ENCODE measurements around the gene TOR1AIP2. TPM values are rescaled to one million over a fixed set of nuclear protein-coding genes. Genes with fewer than 3 reads are reported as not detected.
A peak's percentile ranks its signal among the peaks of the same experiment; 100 is the strongest.

Gene TOR1AIP2
- polyA plus RNA-seq (2012; rRNA removed) = 12.7 and 20.6 TPM in 2 replicates
- 19.3 and 24.1 TPM in 2 replicates for polyA plus RNA-seq (2012; cell fraction: cytosol; rRNA removed)
- polyA plus RNA-seq (2012; cell fraction: nucleus; rRNA removed) = 9.7 and 18.0 TPM in 2 replicates

DNA sequence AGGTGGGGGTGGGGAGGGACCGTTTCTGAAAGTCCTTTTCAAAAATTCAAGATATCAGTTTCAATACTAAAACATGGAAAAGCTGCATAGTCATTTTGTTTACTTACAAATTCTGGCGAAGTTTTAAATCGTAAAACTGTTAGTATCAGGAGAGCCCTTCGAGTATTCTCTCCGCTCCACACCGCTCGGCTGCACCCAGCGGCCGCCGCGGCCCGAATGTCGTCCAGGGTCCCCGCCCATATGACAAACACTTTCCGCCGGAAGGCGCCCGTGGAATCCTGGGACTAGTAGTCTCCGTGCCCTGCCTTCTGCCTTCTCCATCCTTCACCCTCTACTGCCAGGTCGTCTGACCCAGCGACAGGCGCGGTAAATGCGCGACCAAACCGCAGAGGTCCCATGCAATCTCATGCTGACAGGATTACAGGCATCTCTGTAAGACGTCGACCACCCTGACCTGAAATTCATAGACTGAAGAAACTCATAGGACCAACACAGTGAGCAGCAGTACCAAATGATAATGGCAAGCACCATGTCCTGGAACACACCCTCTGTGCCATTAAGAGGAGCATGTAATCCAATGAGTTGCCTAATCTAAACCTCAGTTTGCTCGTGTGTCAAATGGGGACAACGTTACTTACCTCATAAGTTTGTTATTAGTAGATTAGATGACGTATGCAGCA, at the start of gene TOR1AIP2:
Gene TOR1AIP2 (minus strand): TSS at position 218 of the 680 bp plus-strand sequence. CDS start 25,138 bp downstream, outside the sequence.
- peaks cover 24 to 36% of the 10 kb centered on the region in 2 experiments for H3K36me3 ChIP-seq (replicated peaks in 1 of 2; ENCODE audit: control insufficient read depth in 1 of 2, insufficient read depth in 2 of 2, low read length in 1 of 2)
- H3K9me3 ChIP-seq = no peaks in the 10 kb centered on the region; the same call in 1 of the 2 replicates
- H3K9me2 ChIP-seq = no peaks in the 10 kb centered on the region
- POLR2A ChIA-PET = no interaction called here
- H3K4me2 ChIP-seq = peak within 1 kb of the TSS; percentile 78
- H3K79me2 ChIP-seq (ENCODE audit: insufficient read depth) = peaks cover 53% of the 10 kb centered on the region
- H3K9ac ChIP-seq = peak within 1 kb of the TSS; percentile 69
- peaks cover 43% of the 10 kb centered on the region for H4K20me1 ChIP-seq (ENCODE audit: insufficient read depth)
- no peaks in the 10 kb centered on the region for H3K27me3 ChIP-seq (ENCODE audit: insufficient read depth)
- WGBS (ENCODE audit: low lambda C conversion rate) = 3% methylated on average over 31 of the region's 31 CpGs
- peak within 1 kb of the TSS; percentile 47 to 63; a peak in 3 of 4 replicates for H3K27ac ChIP-seq (ENCODE audit: low read depth in 2 of 2, low read length in 1 of 2)
- H3K4me1 ChIP-seq (ENCODE audit: control insufficient read depth in 1 of 2, insufficient read depth in 2 of 2, low read depth in 1 of 2, low read length in 1 of 2) = peaks cover 0 to 14% of the 10 kb centered on the region in 2 experiments; a peak in 3 of 4 replicates
- H2AFZ ChIP-seq (ENCODE audit: low read depth) = peak within 1 kb of the TSS; percentile 90
- peak; percentile 88 for DNase-seq
- CTCF ChIA-PET = interaction anchor here (0.7 to 2.5 kb wide), 3 partner anchors 10 to 100 kb away, joined by 3 to 10 read pairs (median 3); no protein-coding TSS in a partner anchor
- peaks cover 24% of the 10 kb centered on the region for H3F3A ChIP-seq (replicated peaks; ENCODE audit: insufficient read depth)
- peak within 1 kb of the TSS; percentile 64 to 90 for H3K4me3 ChIP-seq (ENCODE audit: low read depth in 2 of 2, low read length in 1 of 2)
- TF ChIP-seq GABPA (IDR thresholded peaks at IDR 0.05; ENCODE audit: low read depth) (peak; percentile 94), IRF3 (IDR thresholded peaks at IDR 0.05; ENCODE audit: low read depth, low read length) (no peak), EZH2phosphoT487 (IDR thresholded peaks at IDR 0.05; ENCODE audit: borderline replicate concordance, low read depth) (no peak), RFX5 (IDR thresholded peaks at IDR 0.05; ENCODE audit: low read length) (no peak), FOXJ3 (CRISPR knock-in tag; IDR thresholded peaks at IDR 0.05) (no peak), MXI1 (IDR thresholded peaks at IDR 0.05; ENCODE audit: low read depth, low read length) (peak; percentile 72), FOXM1 (IDR thresholded peaks at IDR 0.05; ENCODE audit: low read depth) (no peak), RXRA (IDR thresholded peaks at IDR 0.05; ENCODE audit: borderline replicate concordance, low read depth) (no peak), SIN3A (IDR thresholded peaks at IDR 0.05; ENCODE audit: borderline replicate concordance, low read depth, low read length) (peak; percentile 55; the same call in 1 of the 2 replicates), PBX3 (IDR thresholded peaks at IDR 0.05) (0 out of 2 replicates have a peak, but pooled peaks have one; percentile 40), TEAD4 (IDR thresholded peaks at IDR 0.05; ENCODE audit: borderline replicate concordance, insufficient read depth) (no peak), RCOR1 (IDR thresholded peaks at IDR 0.05; ENCODE audit: low read length) (no peak), FOSL2 (IDR thresholded peaks at IDR 0.05; ENCODE audit: borderline replicate concordance, low read depth) (no peak), CHD2 (IDR thresholded peaks at IDR 0.05; ENCODE audit: low read length, partially characterized antibody) (no peak), SMC3 (IDR thresholded peaks at IDR 0.05; ENCODE audit: low read depth, low read length) (no peak), NRF1 (IDR thresholded peaks at IDR 0.05; ENCODE audit: low read depth, low read length) (no peak), MEF2A (IDR thresholded peaks at IDR 0.05; ENCODE audit: borderline replicate concordance, low read depth) (no peak), RAD21 (IDR thresholded peaks at IDR 0.05; ENCODE audit: low read length) (no peak), YY1 (IDR thresholded peaks at IDR 0.05; ENCODE audit: low read depth) (0 out of 2 replicates have a peak, but pooled peaks have one; percentile 55), MAX (IDR thresholded peaks at IDR 0.05; ENCODE audit: low read depth) (peak; percentile 74), ELF1 (IDR thresholded peaks at IDR 0.05) (no peak), POLR2AphosphoS5 (IDR thresholded peaks at IDR 0.05; ENCODE audit: low read depth, low read length) (peak; percentile 99)
- TF ChIP-seq, protein P1, sequence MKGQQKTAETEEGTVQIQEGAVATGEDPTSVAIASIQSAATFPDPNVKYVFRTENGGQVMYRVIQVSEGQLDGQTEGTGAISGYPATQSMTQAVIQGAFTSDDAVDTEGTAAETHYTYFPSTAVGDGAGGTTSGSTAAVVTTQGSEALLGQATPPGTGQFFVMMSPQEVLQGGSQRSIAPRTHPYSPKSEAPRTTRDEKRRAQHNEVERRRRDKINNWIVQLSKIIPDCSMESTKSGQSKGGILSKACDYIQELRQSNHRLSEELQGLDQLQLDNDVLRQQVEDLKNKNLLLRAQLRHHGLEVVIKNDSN (IDR thresholded peaks at IDR 0.05; ENCODE audit: borderline replicate concordance, low read depth) = 0 out of 2 replicates have a peak, but pooled peaks have one; percentile 35
- TF ChIP-seq, protein P2, sequence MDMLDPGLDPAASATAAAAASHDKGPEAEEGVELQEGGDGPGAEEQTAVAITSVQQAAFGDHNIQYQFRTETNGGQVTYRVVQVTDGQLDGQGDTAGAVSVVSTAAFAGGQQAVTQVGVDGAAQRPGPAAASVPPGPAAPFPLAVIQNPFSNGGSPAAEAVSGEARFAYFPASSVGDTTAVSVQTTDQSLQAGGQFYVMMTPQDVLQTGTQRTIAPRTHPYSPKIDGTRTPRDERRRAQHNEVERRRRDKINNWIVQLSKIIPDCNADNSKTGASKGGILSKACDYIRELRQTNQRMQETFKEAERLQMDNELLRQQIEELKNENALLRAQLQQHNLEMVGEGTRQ (IDR thresholded peaks at IDR 0.05; ENCODE audit: borderline replicate concordance, low read depth, low read length) = no peak
- TF ChIP-seq, protein P3, sequence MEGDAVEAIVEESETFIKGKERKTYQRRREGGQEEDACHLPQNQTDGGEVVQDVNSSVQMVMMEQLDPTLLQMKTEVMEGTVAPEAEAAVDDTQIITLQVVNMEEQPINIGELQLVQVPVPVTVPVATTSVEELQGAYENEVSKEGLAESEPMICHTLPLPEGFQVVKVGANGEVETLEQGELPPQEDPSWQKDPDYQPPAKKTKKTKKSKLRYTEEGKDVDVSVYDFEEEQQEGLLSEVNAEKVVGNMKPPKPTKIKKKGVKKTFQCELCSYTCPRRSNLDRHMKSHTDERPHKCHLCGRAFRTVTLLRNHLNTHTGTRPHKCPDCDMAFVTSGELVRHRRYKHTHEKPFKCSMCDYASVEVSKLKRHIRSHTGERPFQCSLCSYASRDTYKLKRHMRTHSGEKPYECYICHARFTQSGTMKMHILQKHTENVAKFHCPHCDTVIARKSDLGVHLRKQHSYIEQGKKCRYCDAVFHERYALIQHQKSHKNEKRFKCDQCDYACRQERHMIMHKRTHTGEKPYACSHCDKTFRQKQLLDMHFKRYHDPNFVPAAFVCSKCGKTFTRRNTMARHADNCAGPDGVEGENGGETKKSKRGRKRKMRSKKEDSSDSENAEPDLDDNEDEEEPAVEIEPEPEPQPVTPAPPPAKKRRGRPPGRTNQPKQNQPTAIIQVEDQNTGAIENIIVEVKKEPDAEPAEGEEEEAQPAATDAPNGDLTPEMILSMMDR (IDR thresholded peaks at IDR 0.05) = no peak

Measured in SK-N-SH (cell line).